Measurements from ENCODE around the gene A4GNT.

- no peak for TF ChIP-seq CTCF (IDR thresholded peaks at IDR 0.05)
- TF ChIP-seq POLR2A (IDR thresholded peaks at IDR 0.05), result no peak
Measured at GRCh38 chr3:138114431-138114918, 17.7 kb downstream of the A4GNT start.
